Gastroesophageal sphincter (tissue), 3 donors: ENCODE data around the gene EVI5L.

Experiments
- CTCF ChIP-seq, 4 experiments: fragments of 200-600 bp in 2 of 4; fragments of 450-650 bp in 2 of 4; sonication (generic) in 1 of 4; IDR thresholded peaks; one replicate each; pipeline ENCODE4 v1.5.1; 2017 to 2019; ENCODE audit warnings: antibody characterized with exemption in 4 of 4, mild to moderate bottlenecking in 2 of 4, moderate library complexity in 2 of 4
- EP300 ChIP-seq: sonication (generic); formaldehyde crosslinking; IDR thresholded peaks from one replicate; pipeline ENCODE4 v1.6.1; 2017; ENCODE audit warnings: antibody characterized with exemption, mild to moderate bottlenecking
- POLR2A ChIP-seq, 2 donors: fragments of 450-650 bp; IDR thresholded peaks; one replicate each; pipeline ENCODE4 v1.6.1; 2017; ENCODE audit warnings: antibody characterized with exemption in 2 of 2, mild to moderate bottlenecking in 2 of 2, moderate library complexity in 1 of 2
- POLR2AphosphoS5 ChIP-seq: sonication (generic); formaldehyde crosslinking; IDR thresholded peaks from one replicate; pipeline ENCODE4 v1.6.1; 2017; ENCODE audit warnings: antibody characterized with exemption

GRCh38 chr19:7811989-7812388 lies 18.0 kb upstream of the EVI5L start:
- TF ChIP-seq CTCF (IDR thresholded peaks at IDR 0.05) = no peak
- TF ChIP-seq EP300 = no peak
- TF ChIP-seq POLR2AphosphoS5 = no peak
- no peak for TF ChIP-seq POLR2A (IDR thresholded peaks at IDR 0.05)
